Tibial nerve (tissue), 4 donors: Measurements from ENCODE around the gene MYPN. TPM values are rescaled to one million over a fixed set of nuclear protein-coding genes. Genes with fewer than 3 reads are reported as not detected.

Source experiments
- DNase-seq, 2 donors: peaks; one replicate each; pipeline ENCODE4 v3.0.0-alpha.2; 2019; ENCODE audit warnings: low spot score in 2 of 2
- H3K27ac ChIP-seq, 4 donors: fragments of 200-600 bp; sonication (generic) in 3 of 4; one replicate each; pipeline ENCODE4 v1.5.1; 2017 to 2019; ENCODE audit warnings: mild to moderate bottlenecking in 1 of 4
- H3K27me3 ChIP-seq, 2 donors: fragments of 200-600 bp; sonication (generic) in 1 of 2; one replicate each; pipeline versions ENCODE4 v1.5.1 to v1.6.0; 2017 to 2019
- H3K36me3 ChIP-seq, 3 donors: fragments of 200-600 bp; sonication (generic); one replicate each; pipeline ENCODE4 v1.5.1; 2018 to 2019
- H3K4me1 ChIP-seq, 4 donors: fragments of 200-600 bp; sonication (generic) in 3 of 4; one replicate each; pipeline ENCODE4 v1.5.1; 2017 to 2019
- H3K4me3 ChIP-seq, 4 donors: fragments of 200-600 bp; sonication (generic) in 3 of 4; one replicate each; pipeline ENCODE4 v1.5.1; 2017 to 2019; ENCODE audit warnings: mild to moderate bottlenecking in 1 of 4, moderate library complexity in 1 of 4
- H3K9me3 ChIP-seq, 4 donors: fragments of 200-600 bp; sonication (generic) in 3 of 4; one replicate each; pipeline ENCODE4 v1.5.1; 2017 to 2019
- CTCF ChIP-seq, 5 experiments: fragments of 200-600 bp in 3 of 5; fragments of 450-650 bp in 2 of 5; sonication (generic) in 3 of 5; IDR thresholded peaks; one replicate each; pipeline ENCODE4 v1.5.1; 2016 to 2019; ENCODE audit warnings: antibody characterized with exemption in 5 of 5, mild to moderate bottlenecking in 3 of 5, moderate library complexity in 2 of 5
- EP300 ChIP-seq, 2 donors: sonication (generic); formaldehyde crosslinking; IDR thresholded peaks; one replicate each; pipeline ENCODE4 v1.6.1; 2017; ENCODE audit warnings: antibody characterized with exemption in 2 of 2, mild to moderate bottlenecking in 1 of 2
- POLR2A ChIP-seq, 2 donors: fragments of 450-650 bp; IDR thresholded peaks; one replicate each; pipeline ENCODE4 v1.6.1; 2017; ENCODE audit warnings: antibody characterized with exemption in 2 of 2, mild to moderate bottlenecking in 2 of 2, moderate library complexity in 2 of 2
- WGBS, 2 donors: methylation state at CpG; one replicate each; pipeline ENCODE4 v1.1.5; 2018; 5-methylcytosine and 5-hydroxymethylcytosine counted together
- total RNA-seq, 4 donors: library from RNA; depleted of rRNA; stranded (reverse); fragments of >200 nt; gene quantifications; one replicate each; pipeline ENCODE4 v1.1.0, GENCODE V29; 2016

The MYPN gene
- total RNA-seq, 4 donors from 2014 or later, result not detected

GRCh38 chr10:68086910-68087684, 22.2 kb upstream of the MYPN start:
- Histone ChIP-seq H3K4me3 (no peak overlapping the region), H3K9me3 (no peaks in the 10 kb centered on the region), H3K27ac (no peak overlapping the region), H3K4me1 (no peaks in the 10 kb centered on the region), H3K36me3 (no peaks in the 10 kb centered on the region), H3K27me3 (no peaks in the 10 kb centered on the region)
- DNase-seq, result no peak
- 88 to 90% methylated on average over 7 of the region's 7 CpGs for WGBS, 2 donors
- TF ChIP-seq EP300 (IDR thresholded peaks at IDR 0.05), result no peak
- TF ChIP-seq POLR2A (IDR thresholded peaks at IDR 0.05), result no peak
- TF ChIP-seq CTCF (IDR thresholded peaks at IDR 0.05), result no peak

- 63 to 78% methylated on average over 2 of the region's 2 CpGs for WGBS, 2 donors
- Histone ChIP-seq H3K9me3 (no peaks in the 10 kb centered on the region), H3K36me3 (no peaks in the 10 kb centered on the region), H3K4me1 (no peaks in the 10 kb centered on the region), H3K27me3 (no peaks in the 10 kb centered on the region), H3K4me3 (no peak overlapping the region), H3K27ac (no peak overlapping the region)
- TF ChIP-seq EP300 (IDR thresholded peaks at IDR 0.05), result no peak
- no peak for TF ChIP-seq POLR2A (IDR thresholded peaks at IDR 0.05)
- TF ChIP-seq CTCF (IDR thresholded peaks at IDR 0.05), result no peak
- no peak for DNase-seq
Observed at GRCh38 chr10:68087685-68088401, 21.4 kb upstream of the MYPN start.

GRCh38 chr10:68088740-68089139, 20.5 kb upstream of the MYPN start:
- no peaks in the 10 kb centered on the region for H3K9me3 ChIP-seq
- no peaks in the 10 kb centered on the region for H3K27me3 ChIP-seq
- WGBS, 2 donors, result 29 to 35% methylated on average over 4 of the region's 4 CpGs
- no peaks in the 10 kb centered on the region for H3K4me1 ChIP-seq
- H3K4me3 ChIP-seq, result no peak overlapping the region
- TF ChIP-seq CTCF (IDR thresholded peaks at IDR 0.05) (no peak), EP300 (IDR thresholded peaks at IDR 0.05) (no peak), POLR2A (IDR thresholded peaks at IDR 0.05) (no peak)
- H3K36me3 ChIP-seq, result no peaks in the 10 kb centered on the region
- no peak for DNase-seq
- no peak overlapping the region for H3K27ac ChIP-seq

GRCh38 chr10:68090586-68090985, 18.7 kb upstream of the MYPN start:
- TF ChIP-seq POLR2A (IDR thresholded peaks at IDR 0.05), result no peak
- no peak for TF ChIP-seq CTCF (IDR thresholded peaks at IDR 0.05)
- TF ChIP-seq EP300 (IDR thresholded peaks at IDR 0.05), result no peak
- no peaks in the 10 kb centered on the region for H3K27me3 ChIP-seq

GRCh38 chr10:68092512-68092911, 16.8 kb upstream of the MYPN start:
- Histone ChIP-seq H3K27ac (no peak overlapping the region), H3K36me3 (no peaks in the 10 kb centered on the region), H3K4me1 (no peaks in the 10 kb centered on the region), H3K9me3 (no peaks in the 10 kb centered on the region), H3K27me3 (no peaks in the 10 kb centered on the region), H3K4me3 (no peak overlapping the region)
- no peak for DNase-seq
- WGBS, 2 donors, result 69 to 76% methylated on average over 2 of the region's 2 CpGs
- TF ChIP-seq CTCF (IDR thresholded peaks at IDR 0.05) (no peak), EP300 (IDR thresholded peaks at IDR 0.05) (no peak), POLR2A (IDR thresholded peaks at IDR 0.05) (no peak)

More at GRCh38 chr10:68090586-68090985, 18.7 kb upstream of the MYPN start:
- no peak for DNase-seq
- Histone ChIP-seq H3K4me1 (no peaks in the 10 kb centered on the region), H3K27ac (no peak overlapping the region), H3K4me3 (no peak overlapping the region), H3K36me3 (no peaks in the 10 kb centered on the region), H3K9me3 (no peaks in the 10 kb centered on the region)
- WGBS, 2 donors, result 63 to 68% methylated on average over 4 of the region's 4 CpGs
